Nephron (organoid): ENCODE results near the gene TEX35.
A peak's percentile ranks its signal among the peaks of the same experiment; 100 is the strongest.

Experiments
- H3K27ac Mint-ChIP-seq, 3 experiments: 2 replicates each; pipeline ENCODE4 v1.8.0; 2020; ENCODE audit warnings: mixed read lengths in 3 of 3, mild to moderate bottlenecking in 2 of 3, moderate library complexity in 1 of 3
- H3K27me3 Mint-ChIP-seq: 2 replicates; pipeline ENCODE4 v1.8.0; 2021; ENCODE audit warnings: low read depth, mild to moderate bottlenecking, moderate library complexity, mixed read lengths
- H3K36me3 Mint-ChIP-seq: 2 replicates; pipeline ENCODE4 v1.8.0; 2020; ENCODE audit warnings: low read depth, mixed read lengths
- H3K4me1 Mint-ChIP-seq: 2 replicates; pipeline ENCODE4 v1.8.0; 2020; ENCODE audit warnings: mixed read lengths
- H3K4me3 Mint-ChIP-seq, 3 experiments: 2 replicates each; pipeline ENCODE4 v1.8.0; 2020; ENCODE audit warnings: mild to moderate bottlenecking in 3 of 3, mixed read lengths in 3 of 3, moderate library complexity in 2 of 3
- H3K9me3 Mint-ChIP-seq: 2 replicates; pipeline ENCODE4 v1.8.0; 2020; ENCODE audit warnings: mixed read lengths
- CTCF ChIP-seq, 3 experiments: fragments of 200-600 bp; sonication (generic); IDR thresholded peaks; one replicate each; pipeline ENCODE4 v1.5.0; 2021; ENCODE audit warnings: antibody characterized with exemption in 3 of 3; ENCODE audit not compliant: unreplicated experiment in 3 of 3

TEX35 gene

GRCh38 chr1:178513278-178513983 lies 522 bp downstream of the TEX35 start:
- H3K27me3 Mint-ChIP-seq = peaks cover 7% of the 10 kb centered on the region
- no peaks in the 10 kb centered on the region for H3K9me3 Mint-ChIP-seq
- H3K27ac Mint-ChIP-seq = peak overlapping the region in 2 of 3 experiments; percentile 24 to 30
- peaks cover 28% of the 10 kb centered on the region for H3K4me1 Mint-ChIP-seq
- TF ChIP-seq CTCF (IDR thresholded peaks at IDR 0.05; ENCODE audit: unreplicated experiment in 3 of 3) = no peak
- H3K36me3 Mint-ChIP-seq = no peaks in the 10 kb centered on the region
- H3K4me3 Mint-ChIP-seq = no peak overlapping the region

- TF ChIP-seq CTCF (IDR thresholded peaks at IDR 0.05; ENCODE audit: unreplicated experiment in 3 of 3) = no peak
- no peak overlapping the region for H3K4me3 Mint-ChIP-seq
Observed at GRCh38 chr1:178516110-178516509, 3.2 kb downstream of the TEX35 start.

GRCh38 chr1:178518894-178519293 lies 6.0 kb downstream of the TEX35 start:
- H3K4me3 Mint-ChIP-seq = no peak overlapping the region
- H3K9me3 Mint-ChIP-seq = no peaks in the 10 kb centered on the region
- no peaks in the 10 kb centered on the region for H3K27me3 Mint-ChIP-seq
- H3K36me3 Mint-ChIP-seq = no peaks in the 10 kb centered on the region
- H3K27ac Mint-ChIP-seq = no peak overlapping the region
- H3K4me1 Mint-ChIP-seq = peaks cover 6% of the 10 kb centered on the region
- TF ChIP-seq CTCF (IDR thresholded peaks at IDR 0.05; ENCODE audit: unreplicated experiment in 3 of 3) = no peak

More at GRCh38 chr1:178516110-178516509, 3.2 kb downstream of the TEX35 start:
- H3K9me3 Mint-ChIP-seq = no peaks in the 10 kb centered on the region
- H3K4me1 Mint-ChIP-seq = peaks cover 13% of the 10 kb centered on the region
- peaks cover 7% of the 10 kb centered on the region for H3K27me3 Mint-ChIP-seq
- H3K36me3 Mint-ChIP-seq = no peaks in the 10 kb centered on the region
- H3K27ac Mint-ChIP-seq = no peak overlapping the region

GRCh38 chr1:178520803-178521202 lies 7.9 kb downstream of the TEX35 start:
- TF ChIP-seq CTCF (IDR thresholded peaks at IDR 0.05; ENCODE audit: unreplicated experiment in 3 of 3) = no peak
- Mint-ChIP-seq H3K4me1 (no peaks in the 10 kb centered on the region), H3K27ac (no peak overlapping the region), H3K9me3 (no peaks in the 10 kb centered on the region), H3K27me3 (no peaks in the 10 kb centered on the region), H3K36me3 (no peaks in the 10 kb centered on the region), H3K4me3 (no peak overlapping the region)

GRCh38 chr1:178521241-178521640 lies 8.3 kb downstream of the TEX35 start:
- H3K4me1 Mint-ChIP-seq = no peaks in the 10 kb centered on the region
- no peaks in the 10 kb centered on the region for H3K36me3 Mint-ChIP-seq
- H3K4me3 Mint-ChIP-seq = no peak overlapping the region
- no peak for TF ChIP-seq CTCF (IDR thresholded peaks at IDR 0.05; ENCODE audit: unreplicated experiment in 3 of 3)
- no peaks in the 10 kb centered on the region for H3K9me3 Mint-ChIP-seq
- H3K27me3 Mint-ChIP-seq = no peaks in the 10 kb centered on the region
- no peak overlapping the region for H3K27ac Mint-ChIP-seq

- Mint-ChIP-seq H3K9me3 (no peaks in the 10 kb centered on the region), H3K27me3 (peaks cover 6% of the 10 kb centered on the region), H3K27ac (no peak overlapping the region), H3K4me3 (no peak overlapping the region), H3K4me1 (peaks cover 7% of the 10 kb centered on the region), H3K36me3 (no peaks in the 10 kb centered on the region)
- no peak for TF ChIP-seq CTCF (IDR thresholded peaks at IDR 0.05; ENCODE audit: unreplicated experiment in 3 of 3)
Observed at GRCh38 chr1:178527117-178527516, 14.2 kb downstream of the TEX35 start.
